ENCODE data around the gene EIF4G3. TPM values are rescaled to one million over a fixed set of nuclear protein-coding genes. Genes with fewer than 3 reads are reported as not detected.

Gene EIF4G3
- total RNA-seq, 1 experiment from 2014 or later = 72.0 TPM

- H3K9me3 ChIP-seq (ENCODE audit: control insufficient read depth, low read depth, low read length) = no peaks in the 10 kb centered on the region
- H2BK20ac ChIP-seq (ENCODE audit: low read depth, low read length, poor library complexity, severe bottlenecking) = no peak overlapping the region
- H3K9ac ChIP-seq (ENCODE audit: extremely low read depth, insufficient read length, low read length) = no peak overlapping the region
- no peak for TF ChIP-seq CTCF (conservative IDR thresholded peaks at IDR 0.05)
- H3K9me3 Mint-ChIP-seq = no peaks in the 10 kb centered on the region
- H3K23ac ChIP-seq (ENCODE audit: insufficient read length, low read depth, low read length) = no peak overlapping the region
- H2AK5ac ChIP-seq (ENCODE audit: insufficient read length, low read length) = no peak overlapping the region
- H2BK120ac ChIP-seq (ENCODE audit: low read depth, low read length, poor library complexity, severe bottlenecking) = no peak overlapping the region
- peaks cover 15 to 18% of the 10 kb centered on the region in 2 experiments for H3K4me1 Mint-ChIP-seq
- H3K14ac ChIP-seq (ENCODE audit: insufficient read depth, low read length) = no peak overlapping the region
- H3K27me3 ChIP-seq (ENCODE audit: insufficient read depth, low read length) = no peaks in the 10 kb centered on the region
- H3K56ac ChIP-seq (ENCODE audit: insufficient read length, low read depth, low read length) = no peak overlapping the region
- H3K27ac Mint-ChIP-seq = peak overlapping the region; percentile 10 to 82 (median 34); a peak in 4 of 7 replicates
- H3K27me3 Mint-ChIP-seq (ENCODE audit: low read depth) = no peaks in the 10 kb centered on the region
- H3K36me3 Mint-ChIP-seq (ENCODE audit: insufficient read depth in 1 of 3, low read depth in 3 of 3) = peaks cover 0 to 8% (median 0%) of the 10 kb centered on the region in 3 experiments; a peak in 3 of 7 replicates
- H4K8ac ChIP-seq (replicated peaks; ENCODE audit: insufficient read length, low read depth, low read length) = no peak overlapping the region
- H4K5ac ChIP-seq (ENCODE audit: insufficient read length, low read depth, low read length) = no peak overlapping the region
- WGBS (ENCODE audit: extremely low coverage, insufficient read length, low lambda C conversion rate) = no CpG with 5 or more reads among the region's 9 CpGs
- no peaks in the 10 kb centered on the region for H3K23me2 ChIP-seq (ENCODE audit: insufficient read length, low read depth, low read length, poor library complexity, severe bottlenecking)
- no peak for DNase-seq
- H2AFZ ChIP-seq (ENCODE audit: low read length) = no peak overlapping the region
- no peak overlapping the region for H3K4me3 Mint-ChIP-seq
- H3K79me1 ChIP-seq (ENCODE audit: insufficient read depth, low read depth, low read length, poor library complexity, severe bottlenecking) = no peaks in the 10 kb centered on the region
- H3K4me1 ChIP-seq (ENCODE audit: insufficient read depth, low read length) = no peaks in the 10 kb centered on the region
- H3K4ac ChIP-seq (ENCODE audit: low read depth, low read length) = no peak overlapping the region
- no peak overlapping the region for H3K27ac ChIP-seq (ENCODE audit: insufficient read length, low read depth, low read length)
- H3T11ph ChIP-seq (ENCODE audit: low read length) = no peak overlapping the region
- H3K18ac ChIP-seq (ENCODE audit: insufficient read length, low read depth, low read length) = no peak overlapping the region
- no peaks in the 10 kb centered on the region for H4K20me1 ChIP-seq (ENCODE audit: control insufficient read depth, insufficient read depth, insufficient read length)
- no peak overlapping the region for H2BK5ac ChIP-seq (ENCODE audit: insufficient read length, low read length)
- no peak overlapping the region for H2BK15ac ChIP-seq (ENCODE audit: low read depth, low read length)
- no peak overlapping the region for H2BK12ac ChIP-seq (ENCODE audit: insufficient read length, low read depth, low read length)
- H3K79me2 ChIP-seq (ENCODE audit: insufficient read depth, low read length) = no peaks in the 10 kb centered on the region
- no peak overlapping the region for H4K91ac ChIP-seq (ENCODE audit: insufficient read length, low read depth, low read length)
- H3K4me2 ChIP-seq (ENCODE audit: insufficient read depth, insufficient read length, low read length) = no peak overlapping the region
Observed at GRCh38 chr1:20949871-20950590, 226.7 kb downstream of the EIF4G3 start.
